Neutrophil (primary cell): ENCODE data around the gene AOPEP.

Source experiments
- H3K27ac ChIP-seq: fragments of 200-600 bp; sonication (generic); 2 replicates; pipeline ENCODE4 v1.5.1; 2016; ENCODE audit warnings: mild to moderate bottlenecking, moderate library complexity
- H3K27me3 ChIP-seq: fragments of 200-600 bp; sonication (generic); 2 replicates; pipeline ENCODE4 v1.6.0; 2016; ENCODE audit warnings: mild to moderate bottlenecking
- H3K36me3 ChIP-seq: fragments of 200-600 bp; sonication (generic); 2 replicates; pipeline ENCODE4 v1.5.1; 2017
- H3K4me1 ChIP-seq, 2 experiments: fragments of 200-600 bp in 1 of 2; sonication (generic) in 1 of 2; 1 replicate in 1 of 2; 2 replicates in 1 of 2; pipeline versions ENCODE4 v1.5.1 to v1.6.1; 2013 to 2016; ENCODE audit warnings: low read depth in 1 of 2, low read length in 1 of 2, mild to moderate bottlenecking in 1 of 2, moderate library complexity in 1 of 2; ENCODE audit not compliant: control insufficient read depth in 1 of 2, insufficient read depth in 1 of 2
- H3K4me3 ChIP-seq, 2 experiments: fragments of 200-600 bp in 1 of 2; sonication (generic) in 1 of 2; 1 replicate in 1 of 2; 2 replicates in 1 of 2; pipeline ENCODE4 v1.5.1; 2013 to 2016; ENCODE audit warnings: low read depth in 1 of 2, low read length in 1 of 2, mild to moderate bottlenecking in 1 of 2, moderate library complexity in 1 of 2
- H3K9me3 ChIP-seq: fragments of 200-600 bp; sonication (generic); 2 replicates; pipeline ENCODE4 v1.5.1; 2016
- CTCF ChIP-seq: fragments of 200-600 bp; sonication (generic); IDR thresholded peaks from 2 replicates; pipeline ENCODE4 v1.5.1; 2016; ENCODE audit warnings: antibody characterized with exemption

The AOPEP gene

GRCh38 chr9:94717761-94718160, 8.7 kb upstream of the AOPEP start:
- Histone ChIP-seq H3K27me3 (peaks cover 21% of the 10 kb centered on the region), H3K36me3 (no peaks in the 10 kb centered on the region), H3K4me1 (no peaks in the 10 kb centered on the region), H3K4me3 (no peak overlapping the region), H3K27ac (no peak overlapping the region), H3K9me3 (no peaks in the 10 kb centered on the region)
- TF ChIP-seq CTCF = no peak

GRCh38 chr9:94718936-94719335, 7.6 kb upstream of the AOPEP start:
- Histone ChIP-seq H3K27me3 (peaks cover 12% of the 10 kb centered on the region), H3K27ac (no peak overlapping the region), H3K4me3 (no peak overlapping the region), H3K9me3 (no peaks in the 10 kb centered on the region), H3K4me1 (no peaks in the 10 kb centered on the region), H3K36me3 (no peaks in the 10 kb centered on the region)
- no peak for TF ChIP-seq CTCF

GRCh38 chr9:94719878-94720277, 6.6 kb upstream of the AOPEP start:
- Histone ChIP-seq H3K4me1 (no peaks in the 10 kb centered on the region), H3K9me3 (no peaks in the 10 kb centered on the region), H3K4me3 (no peak overlapping the region), H3K27ac (no peak overlapping the region), H3K36me3 (no peaks in the 10 kb centered on the region), H3K27me3 (peaks cover 3% of the 10 kb centered on the region)
- no peak for TF ChIP-seq CTCF

GRCh38 chr9:94720846-94721549, 5.5 kb upstream of the AOPEP start:
- peaks cover 1 to 2% of the 10 kb centered on the region in 2 experiments for H3K4me1 ChIP-seq
- no peaks in the 10 kb centered on the region for H3K36me3 ChIP-seq
- H3K27ac ChIP-seq = no peak overlapping the region
- no peaks in the 10 kb centered on the region for H3K27me3 ChIP-seq
- no peak overlapping the region for H3K4me3 ChIP-seq
- H3K9me3 ChIP-seq = no peaks in the 10 kb centered on the region
- no peak for TF ChIP-seq CTCF

GRCh38 chr9:94721754-94722153, 4.7 kb upstream of the AOPEP start:
- peaks cover 6% of the 10 kb centered on the region in 2 experiments for H3K4me1 ChIP-seq
- H3K27ac ChIP-seq = no peak overlapping the region
- no peak for TF ChIP-seq CTCF
- no peaks in the 10 kb centered on the region for H3K9me3 ChIP-seq
- no peak overlapping the region for H3K4me3 ChIP-seq
- H3K36me3 ChIP-seq = no peaks in the 10 kb centered on the region
- H3K27me3 ChIP-seq = no peaks in the 10 kb centered on the region
